T-cell (primary cell): Measurements from ENCODE around the gene NRP1. TPM values are rescaled to one million over a fixed set of nuclear protein-coding genes. Genes with fewer than 3 reads are reported as not detected.
"Not testable (repeated sequence)": the region's sequence is repeated elsewhere in the genome, so short reads cannot be mapped to it uniquely, and the experiment has no call there.

Experiments used
- ATAC-seq, 4 experiments: fragments of 200-7000 bp in 3 of 4; fragments of 150-1000 bp in 1 of 4; cut with Tn5 transposase; replicated peaks in 1 of 4; 1 replicate in 3 of 4; 2 replicates in 1 of 4; pipeline ENCODE4 v1.10.0; 2021; ENCODE audit warnings: moderate library complexity in 3 of 4, mild to moderate bottlenecking in 2 of 4, moderate number of reproducible peaks in 1 of 4
- CTCF ChIA-PET, 2 donors: fragments of 300-600 bp; sonication (Branson Sonifier 250); formaldehyde crosslinking; loops; one replicate each; lab custom pipeline; 2022; ENCODE audit warnings: antibody characterized with exemption in 2 of 2; lab: Charles Lee
- POLR2A ChIA-PET, 2 donors: fragments of 300-600 bp; sonication (Branson Sonifier 250); formaldehyde crosslinking; loops; one replicate each; lab custom pipeline; 2022; ENCODE audit warnings: antibody characterized with exemption in 2 of 2; lab: Charles Lee
- DNase-seq, 35 experiments: peaks; one replicate each; pipeline versions ENCODE4 v3.0.0 to v3.0.0-alpha.2; 2013 to 2023
- H3K27ac ChIP-seq: one replicate; pipeline ENCODE4 v1.5.1; 2013; ENCODE audit warnings: low read length
- H3K27me3 ChIP-seq, 2 experiments: replicated peaks in 1 of 2; 1 replicate in 1 of 2; 2 replicates in 1 of 2; pipeline versions ENCODE4 v1.6.1 to v1.7.0; 2013; ENCODE audit warnings: low read length in 1 of 2, mixed read lengths in 1 of 2; ENCODE audit not compliant: control insufficient read depth in 2 of 2, insufficient read depth in 2 of 2; ENCODE audit errors: extremely low read depth in 1 of 2
- H3K36me3 ChIP-seq, 2 donors: 1 replicate in 1 of 2; 2 replicates in 1 of 2; pipeline versions ENCODE4 v1.6.1 to v1.7.0; 2013; ENCODE audit warnings: low read length in 1 of 2; ENCODE audit not compliant: control insufficient read depth in 2 of 2, insufficient read depth in 1 of 2; ENCODE audit errors: extremely low read depth in 1 of 2
- H3K4me1 ChIP-seq, 2 experiments: 1 replicate in 1 of 2; 2 replicates in 1 of 2; pipeline versions ENCODE4 v1.6.1 to v1.7.0; 2013; ENCODE audit warnings: low read length in 2 of 2, mixed read lengths in 1 of 2; ENCODE audit not compliant: insufficient read depth in 2 of 2, control insufficient read depth in 1 of 2; ENCODE audit errors: extremely low read depth in 1 of 2
- H3K4me3 ChIP-seq, 2 donors: 1 replicate in 1 of 2; 2 replicates in 1 of 2; pipeline versions ENCODE4 v1.5.1 to v1.7.0; 2013; ENCODE audit warnings: mild to moderate bottlenecking in 2 of 2, low read length in 1 of 2, moderate library complexity in 1 of 2; ENCODE audit not compliant: control insufficient read depth in 1 of 2; ENCODE audit errors: extremely low read depth in 1 of 2
- H3K9me3 ChIP-seq: 2 replicates; pipeline ENCODE4 v1.7.0; 2013
- H3K27ac Mint-ChIP-seq, 2 donors: one replicate each; pipeline ENCODE4 v1.8.0; 2020 to 2021; ENCODE audit warnings: mild to moderate bottlenecking in 2 of 2, mixed read lengths in 2 of 2
- H3K27me3 Mint-ChIP-seq, 2 donors: one replicate each; pipeline ENCODE4 v1.8.0; 2021 to 2022; ENCODE audit warnings: mixed read lengths in 2 of 2
- H3K36me3 Mint-ChIP-seq: one replicate; pipeline ENCODE4 v1.8.0; 2021; ENCODE audit warnings: mixed read lengths
- H3K4me1 Mint-ChIP-seq, 3 donors: one replicate each; pipeline ENCODE4 v1.8.0; 2020 to 2022; ENCODE audit warnings: mixed read lengths in 3 of 3, mild to moderate bottlenecking in 1 of 3
- H3K4me3 Mint-ChIP-seq, 3 donors: one replicate each; pipeline ENCODE4 v1.8.0; 2020 to 2022; ENCODE audit warnings: mild to moderate bottlenecking in 3 of 3, mixed read lengths in 3 of 3, moderate library complexity in 3 of 3
- H3K9me3 Mint-ChIP-seq, 3 donors: one replicate each; pipeline ENCODE4 v1.8.0; 2020 to 2022; ENCODE audit warnings: mixed read lengths in 3 of 3
- WGBS: methylation state at CpG from one replicate; pipeline ENCODE4 v1.1.5; 2013; ENCODE audit warnings: missing lambda C conversion rate; ENCODE audit not compliant: insufficient coverage; 5-methylcytosine and 5-hydroxymethylcytosine counted together
- total RNA-seq, 35 experiments: library from RNA in 6 of 35; stranded (reverse) in 6 of 35; fragments of 120-200 nt in 1 of 35; gene quantifications; one replicate each; pipeline versions ENCODE4 v1.2.1 to v1.2.4 and lab custom pipeline; 2013 to 2026

Gene NRP1
- 1 to 10 TPM in 2 of 5 donors, under 1 TPM in 1, not detected in 2; 0.62 to 1.9 (median 1.1) TPM for total RNA-seq
- 0.28 TPM for total RNA-seq (2013)
- total RNA-seq (lab: John Stamatoyannopoulos, UW) = 0 to 48.1 (median 0.32) reads per million in 29 experiments

- Histone ChIP-seq H3K4me1 (peaks cover 9 to 37% of the 10 kb centered on the region in 2 experiments), H3K9me3 (no peaks in the 10 kb centered on the region), H3K27ac (no peak within 1 kb of the TSS), H3K36me3 (no peaks in the 10 kb centered on the region), H3K27me3 (peaks cover 2 to 40% of the 10 kb centered on the region in 2 experiments), H3K4me3 (peak within 1 kb of the TSS; percentile 45 to 87)
- H3K9me3 Mint-ChIP-seq = no peaks in the 10 kb centered on the region
- peak within 1 kb of the TSS; percentile 70 to 80 (median 76) for H3K4me3 Mint-ChIP-seq
- ChIA-PET POLR2A (no interaction called here), CTCF (interaction anchor here (0.6 to 1.2 kb wide), 4 partner anchors 11 to 1304 kb away, joined by 3 to 4 read pairs (median 3); no protein-coding TSS in a partner anchor)
- DNase-seq (peak in 2 of 35 experiments; percentile 7 to 24), ATAC-seq (peak in 3 of 4 experiments; percentile 36 to 57 (median 39))
- H3K27me3 Mint-ChIP-seq = peaks cover 56 to 71% of the 10 kb centered on the region in 2 donors
- WGBS = under 1% methylated on average over 27 of the region's 44 CpGs
- no peak within 1 kb of the TSS for H3K27ac Mint-ChIP-seq
- no peaks in the 10 kb centered on the region for H3K36me3 Mint-ChIP-seq
- H3K4me1 Mint-ChIP-seq = peaks cover 20 to 30% (median 29%) of the 10 kb centered on the region in 3 donors
These were observed at the start of gene NRP1 for GRCh38 chr10:33334153-33334804. Gene NRP1, minus strand, starts transcription at chr10:33334667. Its CDS starts 285 bp downstream, at chr10:33334382.

GRCh38 chr10:33384201-33384600 is 49.7 kb upstream of the NRP1 start:
- CTCF ChIA-PET, H3K9me3 Mint-ChIP-seq, DNase-seq, H3K4me1 Mint-ChIP-seq, POLR2A ChIA-PET, H3K27ac Mint-ChIP-seq, H3K4me3 Mint-ChIP-seq, H3K27ac ChIP-seq, H3K27me3 ChIP-seq, H3K9me3 ChIP-seq, H3K4me3 ChIP-seq, H3K4me1 ChIP-seq, ATAC-seq, H3K36me3 ChIP-seq, H3K36me3 Mint-ChIP-seq: not testable (repeated sequence)
- H3K27me3 Mint-ChIP-seq = peaks cover 22 to 23% of the 10 kb centered on the region in 2 donors
- WGBS = no CpG with 5 or more reads among the region's 3 CpGs

- no peaks in the 10 kb centered on the region for H3K9me3 ChIP-seq
- H3K27ac Mint-ChIP-seq = no peak overlapping the region
- ChIA-PET CTCF (no interaction called here), POLR2A (no interaction called here)
- H3K27me3 Mint-ChIP-seq = peaks cover 16 to 18% of the 10 kb centered on the region in 2 donors
- H3K4me3 ChIP-seq = no peak overlapping the region
- DNase-seq = no peak
- H3K36me3 ChIP-seq = no peaks in the 10 kb centered on the region
- no peaks in the 10 kb centered on the region for H3K4me1 ChIP-seq
- no peak overlapping the region for H3K27ac ChIP-seq
- no peaks in the 10 kb centered on the region for H3K4me1 Mint-ChIP-seq
- H3K36me3 Mint-ChIP-seq = no peaks in the 10 kb centered on the region
- WGBS = no CpG with 5 or more reads among the region's 4 CpGs
- no peak overlapping the region for H3K4me3 Mint-ChIP-seq
- H3K9me3 Mint-ChIP-seq = no peaks in the 10 kb centered on the region
- no peak for ATAC-seq
- H3K27me3 ChIP-seq = peaks cover 0 to 4% of the 10 kb centered on the region in 2 experiments
These were observed 48.6 kb upstream of the NRP1 start for GRCh38 chr10:33382921-33383713.

GRCh38 chr10:33382216-33382600 is 47.7 kb upstream of the NRP1 start:
- no peaks in the 10 kb centered on the region for H3K36me3 Mint-ChIP-seq
- H3K4me1 ChIP-seq = no peaks in the 10 kb centered on the region
- POLR2A ChIA-PET = no interaction called here

GRCh38 chr10:33381451-33382215 is 47.2 kb upstream of the NRP1 start:
- DNase-seq = no peak
- H3K4me1 ChIP-seq = no peaks in the 10 kb centered on the region
- H3K27me3 ChIP-seq = peaks cover 0 to 4% of the 10 kb centered on the region in 2 experiments
- Mint-ChIP-seq H3K4me3 (no peak overlapping the region), H3K27ac (no peak overlapping the region), H3K27me3 (peaks cover 8 to 11% of the 10 kb centered on the region in 2 donors), H3K36me3 (no peaks in the 10 kb centered on the region), H3K4me1 (no peaks in the 10 kb centered on the region), H3K9me3 (no peaks in the 10 kb centered on the region)
- WGBS = no CpG with 5 or more reads among the region's 12 CpGs
- ChIA-PET POLR2A (no interaction called here), CTCF (interaction anchor here in 1 of 2 donors (0.6 kb wide), 1 partner anchor 71 kb away, joined by 4 read pairs; no protein-coding TSS in a partner anchor)
- H3K27ac ChIP-seq = no peak overlapping the region
- ATAC-seq = no peak
- H3K9me3 ChIP-seq = no peaks in the 10 kb centered on the region
- H3K36me3 ChIP-seq = no peaks in the 10 kb centered on the region
- H3K4me3 ChIP-seq = no peak overlapping the region

More at GRCh38 chr10:33382216-33382600, 47.7 kb upstream of the NRP1 start:
- DNase-seq (no peak), ATAC-seq (no peak)
- Mint-ChIP-seq H3K4me1 (no peaks in the 10 kb centered on the region), H3K9me3 (no peaks in the 10 kb centered on the region), H3K27ac (no peak overlapping the region), H3K27me3 (peaks cover 11 to 15% of the 10 kb centered on the region in 2 donors), H3K4me3 (no peak overlapping the region)
- no peaks in the 10 kb centered on the region for H3K9me3 ChIP-seq
- H3K4me3 ChIP-seq = no peak overlapping the region
- WGBS = 75% methylated on average over 2 of the region's 2 CpGs
- H3K27ac ChIP-seq = no peak overlapping the region
- no peaks in the 10 kb centered on the region for H3K36me3 ChIP-seq
- peaks cover 0 to 4% of the 10 kb centered on the region in 2 experiments for H3K27me3 ChIP-seq
- CTCF ChIA-PET = no interaction called here

GRCh38 chr10:33377658-33378025 is 43.2 kb upstream of the NRP1 start:
- Histone ChIP-seq H3K27ac (no peak overlapping the region), H3K36me3 (no peaks in the 10 kb centered on the region), H3K27me3 (no peaks in the 10 kb centered on the region), H3K4me1 (no peaks in the 10 kb centered on the region), H3K4me3 (no peak overlapping the region), H3K9me3 (no peaks in the 10 kb centered on the region)
- H3K36me3 Mint-ChIP-seq = no peaks in the 10 kb centered on the region
- no peak overlapping the region for H3K4me3 Mint-ChIP-seq
- POLR2A ChIA-PET = no interaction called here
- DNase-seq (no peak), ATAC-seq (no peak)
- no peak overlapping the region for H3K27ac Mint-ChIP-seq
- CTCF ChIA-PET = no interaction called here
- WGBS = no CpG with 5 or more reads among the region's 4 CpGs
- no peaks in the 10 kb centered on the region for H3K9me3 Mint-ChIP-seq
- H3K4me1 Mint-ChIP-seq = no peaks in the 10 kb centered on the region
- H3K27me3 Mint-ChIP-seq = peaks cover 4 to 6% of the 10 kb centered on the region in 2 donors
